Erythroblast (primary cell): ENCODE results near the gene BEAN1.

ENCODE experiments used
- DNase-seq, 2 experiments: peaks; one replicate each; lab custom pipeline; 2025; lab: John Stamatoyannopoulos, UW
- GATA1 ChIP-seq: IDR thresholded peaks from 2 replicates; pipeline ENCODE4 v1.6.1; 2011; ENCODE audit warnings: low read depth, mild to moderate bottlenecking, control low read depth, low read length, moderate library complexity
- POLR2A ChIP-seq: IDR thresholded peaks from 2 replicates; pipeline ENCODE4 v1.6.1; 2011; ENCODE audit warnings: mild to moderate bottlenecking, low read length

Gene BEAN1

GRCh38 chr16:66519482-66520373 is 92.6 kb downstream of the BEAN1 start:
- no peak for TF ChIP-seq POLR2A
- TF ChIP-seq GATA1 = no peak
- no peak for DNase-seq

GRCh38 chr16:66520406-66521170 is 93.5 kb downstream of the BEAN1 start:
- TF ChIP-seq GATA1 = no peak
- TF ChIP-seq POLR2A = peak; percentile 26
- no peak for DNase-seq

- TF ChIP-seq POLR2A = no peak
- TF ChIP-seq GATA1 = no peak
- DNase-seq = no peak
Observed at GRCh38 chr16:66521252-66521713, 94.2 kb downstream of the BEAN1 start.

GRCh38 chr16:66521951-66522771 is 95.1 kb downstream of the BEAN1 start:
- TF ChIP-seq POLR2A (peak; percentile 19), GATA1 (no peak)
- no peak for DNase-seq

- no peak for DNase-seq
- TF ChIP-seq GATA1 (no peak), POLR2A (no peak)
Observed at GRCh38 chr16:66522816-66523590, 95.9 kb downstream of the BEAN1 start.

- DNase-seq = no peak
Observed at GRCh38 chr16:66523861-66524354, 96.8 kb downstream of the BEAN1 start.

GRCh38 chr16:66524601-66525164 is 97.6 kb downstream of the BEAN1 start:
- DNase-seq = peak; percentile 15 to 34
- TF ChIP-seq POLR2A (no peak), GATA1 (no peak)

More at GRCh38 chr16:66523861-66524354, 96.8 kb downstream of the BEAN1 start:
- TF ChIP-seq GATA1 (no peak), POLR2A (no peak)

- TF ChIP-seq POLR2A (peak; percentile 37), GATA1 (no peak)
- peak; percentile 55 to 68 for DNase-seq
Observed at GRCh38 chr16:66525396-66526180, 98.5 kb downstream of the BEAN1 start.

- TF ChIP-seq GATA1 (no peak), POLR2A (no peak)
- DNase-seq = no peak
Observed at GRCh38 chr16:66528294-66528693, 101.2 kb downstream of the BEAN1 start.

GRCh38 chr16:66529475-66529874 is 102.4 kb downstream of the BEAN1 start:
- DNase-seq = no peak
- TF ChIP-seq POLR2A (no peak), GATA1 (no peak)
